Endothelial cell of umbilical vein (primary cell): ENCODE data around the gene SCLT1. TPM values are rescaled to one million over a fixed set of nuclear protein-coding genes. Genes with fewer than 3 reads are reported as not detected.

Experiments used
- BruUV-seq: library from RNA; stranded (reverse); fragments of 400-500 nt; replicated peaks from 2 replicates; lab custom pipeline; 2021; lab: Mats Ljungman, UMichigan
- CTCF ChIA-PET: fragments of 300-600, 350-600 bp; sonication (Branson Sonifier 250); formaldehyde crosslinking; loops from one replicate; lab custom pipeline; 2021; ENCODE audit warnings: antibody characterized with exemption, inconsistent platforms; lab: Charles Lee
- POLR2A ChIA-PET: fragments of 300-600, 350-600 bp; sonication (Branson Sonifier 250); formaldehyde crosslinking; loops from one replicate; lab custom pipeline; 2021; ENCODE audit warnings: antibody characterized with exemption, inconsistent platforms; lab: Charles Lee
- DNase-seq: peaks from one replicate; pipeline ENCODE4 v3.0.0-alpha.2; 2011; ENCODE audit warnings: low read depth, low spot score
- FAIRE-seq: peaks from 2 replicates; lab custom pipeline; 2011; peaks lifted over from hg19 to GRCh38; lab: Jason Lieb, UNC
- H2AFZ ChIP-seq: 2 replicates; pipeline ENCODE4 v1.6.0; 2012; ENCODE audit warnings: low read depth, low read length, control low read depth, inconsistent platforms
- H3K27ac ChIP-seq: 2 replicates; pipeline ENCODE4 v1.5.1; 2011; ENCODE audit warnings: low read depth, mild to moderate bottlenecking, control low read depth, low read length, moderate library complexity; ENCODE audit not compliant: insufficient read depth
- H3K27me3 ChIP-seq, 2 experiments: 2 replicates each; pipeline versions ENCODE4 v1.6.0 to v1.6.1; 2011; ENCODE audit warnings: low read length in 2 of 2, mixed read lengths in 1 of 2; ENCODE audit not compliant: control insufficient read depth in 2 of 2, insufficient read depth in 2 of 2
- H3K36me3 ChIP-seq, 2 experiments: 2 replicates in 1 of 2; 3 replicates in 1 of 2; pipeline ENCODE4 v1.5.1; 2011; ENCODE audit warnings: low read length in 2 of 2, mild to moderate bottlenecking in 1 of 2, moderate library complexity in 1 of 2; ENCODE audit not compliant: control insufficient read depth in 2 of 2, insufficient read depth in 2 of 2; ENCODE audit errors: extremely low read depth in 1 of 2
- H3K4me1 ChIP-seq: 3 replicates; pipeline ENCODE4 v1.5.1; 2011; ENCODE audit warnings: mild to moderate bottlenecking, low read length; ENCODE audit not compliant: control insufficient read depth, insufficient read depth; ENCODE audit errors: extremely low read depth
- H3K4me2 ChIP-seq: 2 replicates; pipeline ENCODE4 v1.6.1; 2011; ENCODE audit warnings: low read length, control low read depth, mixed read lengths; ENCODE audit not compliant: insufficient read depth
- H3K4me3 ChIP-seq, 3 experiments: fragments of 200-600 bp in 1 of 3; sonication (generic), shearing (Covaris generic) in 1 of 3; replicated peaks in 1 of 3; 2 replicates each; pipeline ENCODE4 v1.5.1; 2011 to 2016; ENCODE audit warnings: control low read depth in 3 of 3, low read length in 3 of 3, mild to moderate bottlenecking in 2 of 3, inconsistent platforms in 1 of 3, low read depth in 1 of 3, moderate library complexity in 1 of 3; ENCODE audit not compliant: insufficient read depth in 1 of 3
- H3K79me2 ChIP-seq: 2 replicates; pipeline ENCODE4 v1.6.0; 2012; ENCODE audit warnings: low read length, inconsistent platforms; ENCODE audit not compliant: control insufficient read depth, insufficient read depth
- H3K9ac ChIP-seq: replicated peaks from 2 replicates; pipeline ENCODE3; 2011; ENCODE audit warnings: low read length, control low read depth; ENCODE audit not compliant: insufficient read depth; ENCODE audit errors: extremely low read depth
- H3K9me1 ChIP-seq: replicated peaks from 3 replicates; pipeline ENCODE4 v1.6.0; 2011; ENCODE audit warnings: mild to moderate bottlenecking, low read length; ENCODE audit not compliant: control insufficient read depth, insufficient read depth; ENCODE audit errors: extremely low read depth
- H3K9me3 ChIP-seq: replicated peaks from 2 replicates; pipeline ENCODE4 v1.5.1; 2012; ENCODE audit warnings: low read length, inconsistent platforms; ENCODE audit not compliant: control insufficient read depth, insufficient read depth
- H4K20me1 ChIP-seq: replicated peaks from 2 replicates; pipeline ENCODE3; 2011; ENCODE audit warnings: mild to moderate bottlenecking, low read length; ENCODE audit not compliant: control insufficient read depth, insufficient read depth; ENCODE audit errors: extremely low read depth
- CTCF ChIP-seq, 2 donors: IDR thresholded peaks; 1 replicate in 1 of 2; 2 replicates in 1 of 2; pipeline ENCODE4 v1.5.1; 2011; ENCODE audit warnings: low read length in 2 of 2, mild to moderate bottlenecking in 2 of 2, moderate library complexity in 2 of 2, control low read depth in 1 of 2, inconsistent platforms in 1 of 2, low read depth in 1 of 2; ENCODE audit not compliant: insufficient read depth in 1 of 2; ENCODE audit errors: extremely low read depth in 1 of 2
- EZH2 ChIP-seq: IDR thresholded peaks from 2 replicates; pipeline ENCODE4 v1.6.1; 2012; ENCODE audit warnings: borderline replicate concordance, low read depth, mild to moderate bottlenecking, moderate library complexity, low read length, inconsistent platforms; ENCODE audit not compliant: severe bottlenecking
- FOS ChIP-seq: IDR thresholded peaks from 2 replicates; pipeline ENCODE4 v1.6.1; 2011; ENCODE audit warnings: mild to moderate bottlenecking, low read length, moderate library complexity, borderline replicate concordance; ENCODE audit not compliant: insufficient read depth
- GATA2 ChIP-seq: IDR thresholded peaks from 2 replicates; pipeline ENCODE4 v1.7.0; 2011; ENCODE audit warnings: low read depth, mild to moderate bottlenecking, moderate library complexity, mixed read lengths, low read length; ENCODE audit not compliant: insufficient read length, insufficient read depth
- JUN ChIP-seq: IDR thresholded peaks from 2 replicates; pipeline ENCODE4 v1.6.1; 2011; ENCODE audit warnings: borderline replicate concordance, low read depth; ENCODE audit not compliant: insufficient read length, insufficient read depth
- MAX ChIP-seq: IDR thresholded peaks from 2 replicates; pipeline ENCODE4 v1.6.1; 2011; ENCODE audit not compliant: insufficient read depth, insufficient read length
- MYC ChIP-seq: IDR thresholded peaks from one replicate; pipeline ENCODE4 v1.6.1; 2011; ENCODE audit warnings: mild to moderate bottlenecking, low read depth, low read length
- POLR2A ChIP-seq: IDR thresholded peaks from 2 replicates; pipeline ENCODE4 v1.6.1; 2012; ENCODE audit warnings: low read depth, mild to moderate bottlenecking, control low read depth, low read length
- POLR2AphosphoS5 ChIP-seq: IDR thresholded peaks from 2 replicates; pipeline ENCODE4 v1.6.1; 2012; ENCODE audit warnings: low read depth, mild to moderate bottlenecking, control low read depth, low read length, moderate library complexity; ENCODE audit not compliant: insufficient read depth
- dilution Hi-C: fragments of 300-500 bp; cut with MboI; formaldehyde crosslinking; loops from one replicate; pipeline ENCODE4 v1.15.0; 2019; ENCODE audit warnings: low sequenced_read_pairs; ENCODE audit not compliant: extremely low pct_ligation_motif_present
- intact Hi-C: fragments of 100-400 bp; cut with micrococcal nuclease; formaldehyde crosslinking; loops from one replicate; pipeline ENCODE4 v1.10.0; 2022
- polyA plus RNA-seq, 4 experiments: library from polyadenylated mRNA; depleted of rRNA in 3 of 4; stranded (reverse) in 3 of 4; unstranded in 1 of 4; fragments of >200 nt; gene quantifications; 2 replicates each; pipeline versions ENCODE4 v1.2.1 to v1.2.3, GENCODE V29; 2011 to 2012; ENCODE audit warnings: missing spikeins in 1 of 4
- total RNA-seq: library from RNA; stranded (reverse); gene quantifications from 2 replicates; pipeline ENCODE4 v1.2.3, GENCODE V29; 2021

Gene SCLT1
- total and polyA plus RNA-seq, 2 donors (not counting 3 experiments of a cell fraction or from before 2014, with no cell fraction given): 3.2 to 14.0 TPM

DNA sequence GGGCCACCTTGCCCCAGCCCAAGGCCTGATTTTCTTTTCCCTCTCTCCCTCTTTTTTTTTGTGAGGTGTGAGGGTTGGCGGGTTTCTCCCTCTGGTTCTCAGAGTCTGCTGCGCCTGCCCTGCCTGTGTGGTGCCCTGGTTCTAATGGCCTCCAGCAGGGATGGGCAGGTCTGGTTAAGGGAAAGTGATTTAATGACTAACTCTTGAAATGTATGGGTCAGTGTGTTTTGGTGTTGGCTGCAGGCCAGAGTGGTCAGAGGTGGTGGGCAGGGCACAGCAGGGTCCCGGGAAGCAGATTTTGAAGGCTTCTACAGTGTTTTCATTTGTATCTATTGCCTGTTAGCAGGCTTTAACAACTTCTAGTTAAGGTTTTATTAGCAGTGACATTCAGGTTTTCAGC is 244.9 kb downstream of the SCLT1 start:
- Histone ChIP-seq H4K20me1 (no peaks in the 10 kb centered on the region), H3K9me3 (no peaks in the 10 kb centered on the region), H3K4me2 (no peak overlapping the region), H3K79me2 (peaks cover 11% of the 10 kb centered on the region), H3K4me3 (no peak overlapping the region), H3K36me3 (peaks cover 32 to 53% of the 10 kb centered on the region in 2 experiments), H3K27me3 (no peaks in the 10 kb centered on the region), H3K9me1 (no peaks in the 10 kb centered on the region), H3K27ac (no peak overlapping the region), H3K4me1 (no peaks in the 10 kb centered on the region), H2AFZ (no peak overlapping the region), H3K9ac (no peak overlapping the region)
- DNase-seq (no peak), FAIRE-seq (no peak)
- TF ChIP-seq GATA2 (no peak), CTCF (IDR thresholded peaks at IDR 0.05; ENCODE audit: extremely low read depth in 1 of 2, insufficient read depth in 1 of 2, low read depth in 1 of 2, low read length in 2 of 2) (no peak), JUN (no peak), POLR2AphosphoS5 (no peak), MYC (no peak), EZH2 (no peak), MAX (no peak), POLR2A (no peak), FOS (no peak)
- BruUV-seq: no TSS peak
- CTCF ChIA-PET: no interaction called here
- dilution Hi-C loops (no loop called here), intact Hi-C loops (no loop called here)
- POLR2A ChIA-PET: no interaction called here
